ENCODE results near the gene ABCD2.

GRCh38 chr12:39571351-39571750 lies 48.3 kb downstream of the ABCD2 start:
- TF ChIP-seq POLR2AphosphoS5 (IDR thresholded peaks at IDR 0.05): no peak
- TF ChIP-seq CTCF (IDR thresholded peaks at IDR 0.05): no peak

All from gastroesophageal sphincter (tissue), 3 donors.